Left ventricle myocardium inferior (tissue), 1 donor: ENCODE measurements around the gene HES1. TPM values are rescaled to one million over a fixed set of nuclear protein-coding genes. Genes with fewer than 3 reads are reported as not detected.

Experiments used
- DNase-seq: peaks from one replicate; pipeline ENCODE4 v3.0.0-alpha.2; 2020
- H3K27ac ChIP-seq: fragments of 200-600 bp; replicated peaks from 2 replicates; pipeline ENCODE4 v1.8.0; 2021
- H3K27me3 ChIP-seq: fragments of 200-600 bp; 2 replicates; pipeline ENCODE4 v1.8.0; 2021; ENCODE audit warnings: low read depth
- H3K36me3 ChIP-seq: fragments of 200-600 bp; 2 replicates; pipeline ENCODE4 v1.8.0; 2021
- H3K4me1 ChIP-seq: fragments of 200-600 bp; 2 replicates; pipeline ENCODE4 v1.8.0; 2021
- H3K4me3 ChIP-seq: fragments of 200-600 bp; 2 replicates; pipeline ENCODE4 v1.8.0; 2021; ENCODE audit warnings: mild to moderate bottlenecking, moderate library complexity
- H3K9me3 ChIP-seq: fragments of 200-600 bp; replicated peaks from 2 replicates; pipeline ENCODE4 v1.8.0; 2021
- intact Hi-C: fragments of 100-400 bp; cut with micrococcal nuclease; formaldehyde crosslinking; loops from one replicate; pipeline ENCODE4 v1.11.0; 2022
- total RNA-seq: library from RNA; stranded (reverse); fragmentation: NEBNext Ultra II Directional; extraction: Animal tissue kit (Norgen Biotek cat#: 25700); gene quantifications from one replicate; pipeline ENCODE4 v1.2.1, GENCODE V29; 2021
- TF ChIP-seq, protein P1 (sequence below): fragments of 200-600 bp; IDR thresholded peaks from 2 replicates; pipeline ENCODE4 v1.8.0; 2021; ENCODE audit warnings: antibody characterized with exemption, mild to moderate bottlenecking, borderline replicate concordance
- donor health status: DM: no; HTN: yes; CAD: no; lungs with severe emphysema.

Gene HES1
- total RNA-seq, 1 donor from 2014 or later = 13.4 TPM

DNA sequence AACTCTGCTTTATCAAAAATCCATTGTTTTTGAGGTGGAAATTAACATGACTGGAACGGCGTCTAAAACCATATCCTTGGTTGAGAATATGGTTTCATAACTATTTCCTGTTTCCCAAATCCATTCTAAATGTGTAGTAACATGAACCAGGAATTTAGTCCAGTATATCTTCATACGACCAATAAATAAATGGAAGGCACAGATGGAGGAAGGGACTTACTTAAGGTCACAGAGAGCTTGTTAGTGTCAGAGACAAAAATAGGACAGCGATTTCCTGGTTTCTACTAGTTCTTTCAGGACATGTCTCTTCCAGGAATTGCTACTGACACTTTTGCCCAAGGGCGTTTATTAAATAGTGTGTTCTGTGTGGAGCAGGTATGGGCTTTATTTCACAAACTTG, 41.2 kb downstream of the HES1 start:
- no peak overlapping the region for H3K4me3 ChIP-seq
- TF ChIP-seq, protein P1, sequence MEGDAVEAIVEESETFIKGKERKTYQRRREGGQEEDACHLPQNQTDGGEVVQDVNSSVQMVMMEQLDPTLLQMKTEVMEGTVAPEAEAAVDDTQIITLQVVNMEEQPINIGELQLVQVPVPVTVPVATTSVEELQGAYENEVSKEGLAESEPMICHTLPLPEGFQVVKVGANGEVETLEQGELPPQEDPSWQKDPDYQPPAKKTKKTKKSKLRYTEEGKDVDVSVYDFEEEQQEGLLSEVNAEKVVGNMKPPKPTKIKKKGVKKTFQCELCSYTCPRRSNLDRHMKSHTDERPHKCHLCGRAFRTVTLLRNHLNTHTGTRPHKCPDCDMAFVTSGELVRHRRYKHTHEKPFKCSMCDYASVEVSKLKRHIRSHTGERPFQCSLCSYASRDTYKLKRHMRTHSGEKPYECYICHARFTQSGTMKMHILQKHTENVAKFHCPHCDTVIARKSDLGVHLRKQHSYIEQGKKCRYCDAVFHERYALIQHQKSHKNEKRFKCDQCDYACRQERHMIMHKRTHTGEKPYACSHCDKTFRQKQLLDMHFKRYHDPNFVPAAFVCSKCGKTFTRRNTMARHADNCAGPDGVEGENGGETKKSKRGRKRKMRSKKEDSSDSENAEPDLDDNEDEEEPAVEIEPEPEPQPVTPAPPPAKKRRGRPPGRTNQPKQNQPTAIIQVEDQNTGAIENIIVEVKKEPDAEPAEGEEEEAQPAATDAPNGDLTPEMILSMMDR = no peak
- H3K27me3 ChIP-seq = no peaks in the 10 kb centered on the region
- H3K9me3 ChIP-seq = no peaks in the 10 kb centered on the region
- intact Hi-C loops = no loop called here
- H3K27ac ChIP-seq = no peak overlapping the region
- peaks cover 12% of the 10 kb centered on the region for H3K4me1 ChIP-seq
- DNase-seq = no peak
- H3K36me3 ChIP-seq = no peaks in the 10 kb centered on the region

DNA sequence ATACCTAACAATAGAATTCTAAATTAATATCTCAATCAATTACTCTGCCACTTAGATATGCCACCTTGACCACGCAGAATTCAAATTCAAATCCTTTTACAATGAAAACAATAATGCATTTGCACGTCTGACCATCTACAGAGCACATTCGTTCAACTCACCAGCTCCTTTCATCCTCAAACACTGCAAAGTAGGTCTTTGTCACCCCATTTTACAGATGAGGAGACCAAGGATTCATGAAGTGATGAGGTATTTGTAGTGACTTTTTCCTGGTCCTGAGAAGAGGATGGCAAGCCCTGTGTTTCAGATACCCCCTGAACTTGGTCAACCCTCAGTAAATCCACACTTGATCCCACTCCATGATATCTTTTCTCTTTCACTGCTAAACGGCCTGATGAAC, 42.2 kb downstream of the HES1 start:
- peaks cover 12% of the 10 kb centered on the region for H3K4me1 ChIP-seq
- intact Hi-C loops = no loop called here
- H3K4me3 ChIP-seq = no peak overlapping the region
- TF ChIP-seq, protein P1 = no peak
- H3K27ac ChIP-seq = no peak overlapping the region
- no peaks in the 10 kb centered on the region for H3K9me3 ChIP-seq
- no peaks in the 10 kb centered on the region for H3K27me3 ChIP-seq
- H3K36me3 ChIP-seq = no peaks in the 10 kb centered on the region
- no peak for DNase-seq

DNA sequence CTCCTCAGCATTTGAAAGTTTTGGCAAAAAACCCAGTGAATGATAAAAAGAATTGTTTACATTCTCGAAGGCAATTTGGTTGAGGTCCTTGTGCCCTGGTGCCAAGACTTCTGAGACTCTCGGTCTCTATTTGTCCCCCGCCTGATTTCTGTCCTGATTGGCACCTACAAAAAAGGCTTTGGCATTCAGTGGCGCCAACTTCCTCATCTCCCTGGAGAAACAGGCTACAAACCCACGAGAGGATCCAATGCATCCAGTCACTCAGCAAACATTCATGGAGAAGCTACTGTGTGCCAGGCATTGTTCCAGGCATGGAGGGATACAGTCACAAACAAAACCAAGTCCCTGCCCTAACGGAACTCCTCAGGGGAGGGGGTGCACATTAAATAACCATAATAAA, 42.7 kb downstream of the HES1 start:
- no peaks in the 10 kb centered on the region for H3K9me3 ChIP-seq
- H3K27ac ChIP-seq = no peak overlapping the region
- peaks cover 17% of the 10 kb centered on the region for H3K4me1 ChIP-seq
- no peak for DNase-seq
- H3K27me3 ChIP-seq = no peaks in the 10 kb centered on the region
- intact Hi-C loops = no loop called here
- H3K4me3 ChIP-seq = no peak overlapping the region
- TF ChIP-seq, protein P1 = no peak
- H3K36me3 ChIP-seq = no peaks in the 10 kb centered on the region

DNA sequence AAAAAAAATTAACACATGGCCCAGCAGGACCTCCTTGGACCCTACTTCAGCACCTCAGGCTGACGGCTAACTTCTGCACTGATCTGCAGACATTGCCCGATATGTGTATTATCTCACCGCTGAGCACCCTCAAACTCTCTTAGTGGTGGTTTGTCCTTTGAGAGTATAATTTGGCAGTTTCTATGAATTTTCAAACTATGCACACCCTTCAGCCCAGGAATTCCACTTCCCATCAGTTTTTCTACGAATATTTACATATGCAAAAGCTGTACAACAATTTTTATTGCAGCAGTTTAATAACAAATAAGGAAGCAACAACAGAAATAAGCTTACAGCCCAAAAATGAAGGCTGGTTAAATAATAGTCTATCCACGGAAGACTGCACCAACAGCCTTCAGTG, 44.6 kb downstream of the HES1 start:
- TF ChIP-seq, protein P1 = no peak
- intact Hi-C loops = no loop called here
- peaks cover 27% of the 10 kb centered on the region for H3K4me1 ChIP-seq
- no peak overlapping the region for H3K4me3 ChIP-seq
- H3K36me3 ChIP-seq = no peaks in the 10 kb centered on the region
- no peak overlapping the region for H3K27ac ChIP-seq
- H3K9me3 ChIP-seq = no peaks in the 10 kb centered on the region
- DNase-seq = no peak
- H3K27me3 ChIP-seq = no peaks in the 10 kb centered on the region

DNA sequence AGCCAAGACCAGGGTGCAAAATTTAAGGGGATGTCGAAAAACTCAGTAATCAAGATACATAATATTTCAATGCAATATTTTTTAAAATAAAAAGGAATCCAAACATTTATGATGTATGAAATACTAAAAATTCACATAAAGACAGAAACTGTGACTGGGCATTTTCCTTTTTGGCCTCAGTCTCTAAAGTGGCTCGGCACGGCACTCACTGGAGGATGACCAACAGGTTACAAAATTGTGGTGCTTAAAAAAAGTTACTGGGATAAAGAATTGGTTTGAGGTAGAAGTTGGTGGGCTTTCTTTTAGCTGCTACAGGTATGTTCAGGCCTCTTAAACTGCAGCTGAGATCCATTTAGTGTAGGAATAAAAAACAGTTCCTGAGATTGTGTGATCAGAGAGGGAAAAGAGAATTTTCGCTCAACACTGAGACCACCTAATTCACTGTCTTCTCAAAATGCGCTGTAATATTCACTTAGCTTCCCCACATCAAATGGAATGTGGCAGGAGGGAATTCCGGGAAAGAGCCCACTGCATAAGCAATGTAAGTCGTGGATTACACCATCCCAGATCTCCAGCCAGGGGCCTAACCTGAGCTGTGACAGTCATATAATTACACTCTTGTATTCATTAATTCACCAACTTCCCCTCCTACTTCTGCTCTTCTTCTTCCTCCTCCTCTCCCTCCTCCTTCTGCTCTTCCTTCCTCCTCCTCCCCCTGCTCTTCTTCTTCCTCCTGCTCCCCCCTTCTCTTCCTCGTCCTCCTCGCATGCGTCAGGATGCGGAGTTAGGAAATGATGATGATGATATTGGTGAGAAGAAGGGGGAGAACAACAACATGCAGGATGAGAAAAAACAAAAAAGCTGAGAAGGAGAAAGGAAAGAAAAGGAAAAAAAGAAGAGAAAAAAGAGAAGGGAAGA, 45.9 kb downstream of the HES1 start:
- no peaks in the 10 kb centered on the region for H3K9me3 ChIP-seq
- no peak for DNase-seq
- H3K27me3 ChIP-seq = no peaks in the 10 kb centered on the region
- no peak overlapping the region for H3K4me3 ChIP-seq
- H3K27ac ChIP-seq = no peak overlapping the region
- intact Hi-C loops = no loop called here
- peaks cover 23% of the 10 kb centered on the region for H3K4me1 ChIP-seq
- H3K36me3 ChIP-seq = no peaks in the 10 kb centered on the region
- TF ChIP-seq, protein P1 = no peak
